ENCODE results near the gene IL11. TPM values are rescaled to one million over a fixed set of nuclear protein-coding genes. Genes with fewer than 3 reads are reported as not detected.
A peak's percentile ranks its signal among the peaks of the same experiment; 100 is the strongest.
"Not testable (repeated sequence)": the region's sequence is repeated elsewhere in the genome, so short reads cannot be mapped to it uniquely, and the experiment has no call there.

The IL11 gene
- total RNA-seq (2014; rRNA removed; shearing (Covaris generic)), result 6.5 and 8.4 TPM in 2 replicates

DNA sequence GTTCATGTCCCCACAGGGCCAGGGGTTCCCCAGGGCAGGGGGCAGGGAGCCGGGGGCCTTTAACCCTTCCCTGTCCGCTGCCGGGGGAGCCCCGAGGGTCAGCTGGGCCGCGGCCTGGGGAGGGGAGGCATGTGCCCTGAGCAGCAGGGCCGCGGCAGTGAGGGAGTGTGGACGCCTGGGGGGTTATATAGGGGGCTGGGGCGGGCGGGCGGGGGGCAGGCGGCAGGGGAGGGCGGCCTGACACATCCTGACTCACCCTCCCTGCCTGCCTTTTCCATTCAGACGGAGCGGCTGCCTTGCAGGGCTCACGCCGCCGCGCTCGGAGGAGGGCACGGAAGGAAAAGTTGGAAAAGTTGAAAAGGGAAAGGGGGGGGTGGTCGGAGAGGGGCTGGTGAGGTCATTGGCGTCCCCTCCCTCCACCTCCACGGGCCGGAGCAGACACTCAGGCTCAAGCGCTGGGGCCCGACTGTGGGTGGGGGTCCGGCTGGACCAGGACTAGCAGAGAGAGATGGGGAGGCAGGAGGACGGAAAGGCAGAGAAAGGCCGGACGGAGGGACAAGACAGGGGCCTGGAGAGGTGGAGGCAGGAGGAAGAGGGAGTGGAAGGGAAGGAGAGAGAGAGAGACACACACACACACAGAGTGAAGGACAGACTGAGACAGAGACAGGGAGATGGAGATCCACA is at the start of gene IL11:
Gene IL11, minus strand, starts transcription at position 159 of the 684 bp plus-strand sequence. Its CDS starts 153 bp downstream, at position 6.
- no peak for DNase-seq (ENCODE audit: low spot score)
- in situ Hi-C loops (cut with HindIII; ENCODE audit: low sequenced_read_pairs), result no loop called here

DNA sequence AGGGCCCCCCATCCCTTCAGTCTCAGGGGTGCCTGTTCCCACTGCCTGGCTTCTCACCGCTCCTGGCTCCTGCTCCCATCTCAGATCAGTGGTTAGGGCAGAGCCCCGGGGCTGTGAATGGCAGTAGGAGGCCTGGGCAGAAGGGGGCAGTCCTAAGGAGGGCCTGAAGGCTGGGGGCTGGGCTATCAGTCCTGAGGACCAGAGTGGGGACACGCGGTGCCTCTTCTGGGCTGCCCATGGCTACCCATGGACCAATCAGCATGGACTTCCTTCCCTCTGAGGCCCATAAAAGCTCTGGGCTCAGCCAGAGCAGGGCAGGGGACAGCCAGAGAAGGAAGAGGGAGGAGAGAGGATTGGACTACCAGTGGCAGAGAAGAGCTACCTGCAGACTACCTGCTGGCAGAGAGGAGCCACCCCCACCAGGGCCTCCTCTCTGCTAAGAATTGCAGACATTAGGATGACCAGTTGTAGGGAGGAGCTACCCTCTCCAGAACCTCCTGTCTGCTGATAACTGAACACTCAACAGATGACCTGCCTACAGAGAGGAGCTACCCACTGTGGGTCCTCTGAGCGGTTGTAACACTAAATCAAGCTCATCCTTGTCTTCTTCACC is 49.5 kb upstream of the IL11 start:
- no peak for DNase-seq (ENCODE audit: low spot score)

DNA sequence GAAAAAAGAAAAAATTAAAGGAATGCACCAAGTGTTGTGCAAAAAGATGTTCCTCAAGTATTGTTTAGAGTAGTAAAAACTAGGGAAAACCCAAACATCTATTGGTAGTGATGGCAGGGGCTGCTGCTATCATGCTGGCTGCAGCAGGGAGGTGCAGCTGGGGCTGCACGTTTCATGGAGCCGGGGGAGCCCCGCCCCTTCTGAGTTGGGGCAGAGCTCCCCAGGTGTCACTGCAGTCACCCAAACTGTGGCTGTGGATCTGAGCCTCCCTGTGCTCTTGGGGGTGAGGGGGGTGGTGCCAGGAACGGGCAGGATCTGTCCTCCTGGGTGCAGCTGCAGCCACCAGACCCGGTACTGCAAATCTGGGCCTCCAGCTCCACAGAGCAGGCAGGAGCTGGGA is 48.8 kb upstream of the IL11 start:
- no peak for DNase-seq (ENCODE audit: low spot score)
- in situ Hi-C loops (cut with HindIII; ENCODE audit: low sequenced_read_pairs), result loop anchor here (10.0 kb wide), 2 partner anchors 124 to 164 kb away; partner anchors contain the start of gene PPP6R1

More for the DNA sequence above, 49.5 kb upstream of the IL11 start:
- in situ Hi-C loops (cut with HindIII; ENCODE audit: low sequenced_read_pairs), result loop anchor here (10.0 kb wide), 2 partner anchors 125 to 165 kb away; partner anchors contain the start of gene PPP6R1

GRCh38 chr19:55418185-55418584 is 47.9 kb upstream of the IL11 start:
- in situ Hi-C loops (cut with HindIII; ENCODE audit: low sequenced_read_pairs), result loop anchor here (10.0 kb wide), 2 partner anchors 123 to 163 kb away; partner anchors contain the start of gene PPP6R1
- peak; percentile 70 for DNase-seq (ENCODE audit: low spot score)

DNA sequence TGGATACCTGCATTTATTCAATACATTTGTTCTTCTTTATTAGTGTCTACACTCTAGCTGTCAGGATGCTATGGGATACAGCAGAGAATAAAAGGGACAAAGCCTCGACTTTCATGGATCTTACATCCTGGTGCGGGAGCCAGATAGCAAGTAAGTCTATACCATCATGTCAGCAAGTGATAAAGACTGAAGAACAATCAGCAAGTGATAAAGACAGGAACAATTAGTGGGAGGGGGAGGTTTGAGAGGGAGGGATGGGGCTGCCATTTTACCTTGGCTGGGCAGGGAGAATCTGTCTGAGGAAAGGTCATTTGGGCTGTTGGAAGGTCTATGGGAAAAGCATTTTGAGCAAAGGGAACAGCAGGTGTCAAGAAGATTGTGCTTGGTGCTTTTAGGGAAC is 39.9 kb upstream of the IL11 start:
- in situ Hi-C loops (cut with HindIII; ENCODE audit: low sequenced_read_pairs), result loop anchor here (10.0 kb wide), 2 partner anchors 115 to 155 kb away; partner anchors contain the start of gene PPP6R1
- no peak for DNase-seq (ENCODE audit: low spot score)

DNA sequence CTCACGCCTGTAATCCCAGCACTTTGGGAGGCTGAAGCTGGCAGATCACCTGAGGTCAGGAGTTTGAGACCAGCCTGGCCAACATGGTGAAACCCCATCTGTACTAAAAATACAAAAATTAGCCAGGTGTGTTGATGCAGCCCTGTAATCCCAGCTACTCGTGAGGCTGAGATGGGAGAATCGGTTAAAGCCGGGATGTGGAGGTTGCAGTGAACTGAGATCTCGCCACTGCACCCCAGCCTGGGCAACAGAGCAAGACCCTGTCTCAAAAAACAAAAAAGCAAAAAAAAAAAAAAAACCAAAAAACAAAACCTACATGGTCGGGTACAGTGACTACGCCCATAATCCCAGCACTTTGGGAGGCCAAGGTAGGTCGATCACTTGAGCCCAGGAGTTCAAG is 38.9 kb upstream of the IL11 start:
- in situ Hi-C loops (cut with HindIII; ENCODE audit: low sequenced_read_pairs); DNase-seq (ENCODE audit: low spot score): not testable (repeated sequence)

- no peak for DNase-seq (ENCODE audit: low spot score)
- in situ Hi-C loops (cut with HindIII; ENCODE audit: low sequenced_read_pairs), result no loop called here
Measured at GRCh38 chr19:55408533-55408872, 38.2 kb upstream of the IL11 start.

- in situ Hi-C loops (cut with HindIII; ENCODE audit: low sequenced_read_pairs), result no loop called here
- DNase-seq (ENCODE audit: low spot score), result peak; percentile 100
Measured at GRCh38 chr19:55407800-55408532, 37.7 kb upstream of the IL11 start.

DNA sequence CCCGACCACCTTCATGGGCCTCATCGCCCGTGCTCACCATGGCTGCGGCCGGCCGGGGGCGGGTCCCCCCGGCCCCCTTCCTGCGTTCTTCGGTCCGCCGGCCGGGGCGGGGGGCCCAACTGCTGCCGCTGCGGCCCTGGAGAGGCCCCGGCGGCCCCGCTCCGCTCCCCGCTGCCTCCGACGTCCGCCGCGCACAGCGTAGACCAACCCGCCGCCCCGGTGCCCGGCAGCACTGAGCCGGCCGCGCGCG is 37.2 kb upstream of the IL11 start, which contains the start of gene UBE2S:
Gene UBE2S, minus strand, starts transcription at position 239 of the 250 bp plus-strand sequence. Its CDS starts 199 bp downstream, at position 40.
- in situ Hi-C loops (cut with HindIII; ENCODE audit: low sequenced_read_pairs); DNase-seq (ENCODE audit: low spot score): not testable (repeated sequence)

DNA sequence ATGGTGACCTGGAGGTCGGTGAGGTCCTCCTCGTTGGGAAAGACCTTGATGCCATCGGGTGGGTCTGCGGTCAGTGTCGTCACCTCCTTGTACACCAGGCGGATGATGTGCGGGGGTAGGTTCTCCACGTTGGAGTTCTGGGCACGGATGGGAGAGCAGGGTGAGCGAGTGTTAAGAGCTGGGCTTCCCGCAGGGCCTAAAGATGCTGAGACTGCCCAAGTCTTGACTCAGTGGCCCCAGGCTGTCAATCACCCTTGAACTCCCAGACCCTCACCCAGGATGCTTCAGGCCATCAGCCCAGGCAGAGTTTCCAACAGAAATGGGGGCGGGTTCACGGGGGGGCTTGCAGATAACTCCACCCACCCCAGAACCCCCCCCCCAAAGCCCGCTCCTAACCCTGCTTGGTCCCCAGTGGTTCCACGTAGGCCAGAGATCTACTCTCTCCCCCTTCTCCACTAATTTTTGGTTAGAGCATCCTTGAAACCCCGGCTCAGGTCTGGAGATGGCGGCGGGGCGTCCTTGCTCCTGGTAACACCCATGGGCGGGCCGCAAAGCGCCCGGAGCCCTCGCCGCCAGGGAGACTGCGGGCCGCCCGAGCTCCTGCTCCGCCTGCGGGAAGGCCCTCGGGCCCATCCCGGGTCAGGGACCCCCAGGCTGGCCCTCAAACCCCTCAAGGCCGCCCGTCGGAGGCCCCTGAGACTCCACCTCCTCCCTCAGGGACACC is 36.7 kb upstream of the IL11 start:
- no peak for DNase-seq (ENCODE audit: low spot score)
- in situ Hi-C loops (cut with HindIII; ENCODE audit: low sequenced_read_pairs), result no loop called here

GRCh38 chr19:55406091-55406825 is 36.0 kb upstream of the IL11 start:
- in situ Hi-C loops (cut with HindIII; ENCODE audit: low sequenced_read_pairs), result no loop called here
- no peak for DNase-seq (ENCODE audit: low spot score)

DNA sequence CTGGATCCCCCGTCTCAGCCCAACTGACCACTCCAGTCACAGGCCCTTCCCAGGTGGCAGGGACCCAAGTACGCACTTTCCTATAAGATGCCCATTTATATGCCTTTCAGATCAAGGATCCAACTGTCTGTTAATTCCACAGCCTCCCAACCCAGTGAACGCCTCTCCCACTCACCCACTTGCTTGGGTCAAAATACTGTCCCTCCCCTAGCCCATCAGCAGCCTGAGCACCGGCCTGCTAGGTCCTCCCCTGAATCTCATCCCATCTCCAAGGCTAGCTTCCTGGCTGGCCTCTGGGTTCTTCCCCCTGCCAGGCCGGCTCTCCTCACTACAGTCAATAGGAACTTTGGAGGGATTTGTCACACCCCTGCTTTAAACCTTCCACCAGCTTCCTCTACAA is 35.4 kb upstream of the IL11 start:
- in situ Hi-C loops (cut with HindIII; ENCODE audit: low sequenced_read_pairs), result no loop called here
- DNase-seq (ENCODE audit: low spot score), result no peak

DNA sequence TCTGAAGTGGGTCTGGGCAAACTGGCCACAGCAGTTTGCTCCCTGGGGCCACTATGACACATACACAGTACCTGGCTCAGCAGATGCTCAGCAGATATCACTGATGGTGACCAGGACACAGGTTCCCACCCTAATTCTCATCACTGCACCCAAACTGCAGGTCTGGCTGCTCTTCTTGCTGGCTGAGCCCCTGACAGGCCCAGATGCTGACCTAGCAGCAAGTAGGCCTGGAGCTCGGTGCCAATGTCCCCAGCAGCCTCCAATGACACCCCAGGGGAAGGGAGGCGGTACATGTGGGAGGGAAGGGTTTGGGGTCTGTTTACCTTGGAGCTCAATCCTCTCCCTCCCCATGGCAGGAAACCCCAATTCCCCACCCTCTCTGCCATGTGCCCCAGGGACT is 32.2 kb upstream of the IL11 start:
- no peak for DNase-seq (ENCODE audit: low spot score)
- in situ Hi-C loops (cut with HindIII; ENCODE audit: low sequenced_read_pairs), result no loop called here

- DNase-seq (ENCODE audit: low spot score); in situ Hi-C loops (cut with HindIII; ENCODE audit: low sequenced_read_pairs): not testable (repeated sequence)
Measured at GRCh38 chr19:55401390-55401789, 31.1 kb upstream of the IL11 start.

DNA sequence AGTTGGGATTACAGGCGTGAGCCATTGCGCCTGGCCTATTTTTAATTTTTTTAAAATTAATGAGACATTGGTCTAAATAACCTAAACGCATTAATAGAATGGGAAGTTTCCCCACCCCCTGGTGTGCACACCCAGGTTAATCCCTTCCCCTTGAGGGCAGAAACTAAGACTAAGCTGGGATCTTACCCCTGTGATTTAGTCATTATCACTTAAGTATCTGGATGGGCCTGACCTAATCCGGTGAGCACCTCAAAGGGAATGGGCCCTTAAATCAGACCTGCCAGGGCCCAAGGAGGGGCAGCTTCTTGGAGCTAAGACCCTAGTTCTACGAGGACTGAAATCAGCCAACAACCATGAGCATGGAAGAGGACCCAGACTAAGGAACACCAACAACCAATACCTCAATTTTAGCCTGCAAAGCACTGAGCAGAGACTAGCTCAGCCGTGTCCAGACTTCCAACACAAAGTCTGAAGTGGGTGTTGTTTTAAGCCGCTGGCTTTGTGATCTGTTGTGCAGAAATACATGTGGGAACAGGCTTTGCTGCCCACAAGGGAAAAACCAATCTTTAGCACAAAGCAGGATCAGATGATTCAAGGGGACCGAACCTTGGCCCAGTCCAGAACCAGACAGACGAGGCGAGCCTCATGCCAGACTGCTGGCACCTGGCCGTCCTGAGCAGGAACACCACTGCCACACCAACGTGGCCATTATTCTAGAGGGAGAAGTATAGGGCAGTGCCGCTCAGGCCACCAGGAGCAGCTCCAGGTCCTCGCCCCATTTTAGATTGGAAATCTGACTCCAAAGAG is 30.2 kb upstream of the IL11 start:
- in situ Hi-C loops (cut with HindIII; ENCODE audit: low sequenced_read_pairs), result no loop called here
- DNase-seq (ENCODE audit: low spot score), result no peak

- in situ Hi-C loops (cut with HindIII; ENCODE audit: low sequenced_read_pairs), result no loop called here
- no peak for DNase-seq (ENCODE audit: low spot score)
Measured at GRCh38 chr19:55398200-55398925, 28.1 kb upstream of the IL11 start.

Data from G401 (cell line).